AG20443 (cell line): ENCODE results near the gene DNER.

Experiments used
- DNase-seq: peaks from one replicate; pipeline ENCODE4 v3.0.0; 2012; ENCODE audit warnings: low spot score, mixed read lengths

DNER gene

GRCh38 chr2:229486673-229487072 lies 227.7 kb downstream of the DNER start:
- no peak for DNase-seq

- DNase-seq, result no peak
These were observed 228.5 kb downstream of the DNER start for GRCh38 chr2:229485857-229486256.

GRCh38 chr2:229477269-229477755 lies 237.0 kb downstream of the DNER start:
- no peak for DNase-seq

DNA sequence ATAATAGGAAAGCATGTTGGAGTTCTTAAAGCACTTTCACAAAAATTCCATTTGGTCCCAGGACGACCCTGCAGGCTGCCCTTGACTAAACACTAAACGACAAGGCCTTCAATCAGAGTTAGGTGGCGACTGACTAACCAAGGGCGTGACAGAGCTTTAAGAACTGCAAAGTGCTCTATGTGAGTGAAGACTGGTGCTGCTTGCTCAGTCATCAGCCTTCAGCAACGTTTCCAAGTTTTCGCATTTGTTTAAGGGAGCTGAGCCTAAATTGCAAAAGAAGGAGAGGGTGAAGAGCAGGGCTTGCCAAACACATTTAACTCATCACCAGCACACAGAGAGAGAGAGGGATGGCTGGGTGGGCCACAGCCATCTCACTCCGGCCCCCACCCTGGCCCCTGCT lies 238.6 kb downstream of the DNER start:
- DNase-seq, result no peak

DNA sequence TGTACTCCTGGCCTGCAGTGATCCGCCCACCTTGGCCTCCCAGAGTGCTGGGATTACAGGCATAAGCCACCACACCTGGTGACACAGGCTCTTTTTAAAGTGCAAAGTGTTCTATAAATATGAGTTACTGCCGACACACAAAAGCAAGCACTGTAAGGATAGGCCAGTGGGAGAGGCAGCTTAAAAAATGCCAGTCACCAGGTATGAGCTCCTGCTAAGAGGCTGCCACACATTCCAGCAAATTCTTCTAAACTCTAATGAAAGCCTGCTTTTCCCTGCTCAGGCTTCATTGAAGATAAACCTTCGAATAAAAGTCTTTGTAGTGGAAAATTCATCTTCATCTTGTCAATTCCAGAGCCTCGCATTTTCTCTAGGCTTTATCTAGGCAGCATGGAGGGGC lies 240.2 kb downstream of the DNER start:
- DNase-seq, result no peak

DNA sequence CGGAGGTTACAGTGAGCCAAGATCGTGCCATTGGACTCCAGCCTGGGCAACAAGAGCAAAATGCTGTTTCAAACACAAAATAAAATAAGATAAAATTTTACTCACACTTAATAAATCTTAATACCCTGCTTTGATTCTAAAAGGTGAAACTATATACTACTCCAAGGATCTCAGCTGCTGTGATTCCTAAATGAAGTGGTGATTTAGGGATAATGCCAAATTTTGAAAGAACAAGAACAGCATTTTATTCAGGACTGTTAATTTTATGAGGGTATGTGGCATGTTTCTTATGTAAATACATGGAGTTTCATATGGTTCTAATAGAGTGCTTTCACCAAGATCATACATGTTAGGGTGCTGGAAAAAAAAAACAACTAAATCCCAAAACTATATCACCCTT lies 243.6 kb downstream of the DNER start:
- DNase-seq, result no peak

- no peak for DNase-seq
These were observed 246.6 kb downstream of the DNER start for GRCh38 chr2:229467783-229468182.

DNA sequence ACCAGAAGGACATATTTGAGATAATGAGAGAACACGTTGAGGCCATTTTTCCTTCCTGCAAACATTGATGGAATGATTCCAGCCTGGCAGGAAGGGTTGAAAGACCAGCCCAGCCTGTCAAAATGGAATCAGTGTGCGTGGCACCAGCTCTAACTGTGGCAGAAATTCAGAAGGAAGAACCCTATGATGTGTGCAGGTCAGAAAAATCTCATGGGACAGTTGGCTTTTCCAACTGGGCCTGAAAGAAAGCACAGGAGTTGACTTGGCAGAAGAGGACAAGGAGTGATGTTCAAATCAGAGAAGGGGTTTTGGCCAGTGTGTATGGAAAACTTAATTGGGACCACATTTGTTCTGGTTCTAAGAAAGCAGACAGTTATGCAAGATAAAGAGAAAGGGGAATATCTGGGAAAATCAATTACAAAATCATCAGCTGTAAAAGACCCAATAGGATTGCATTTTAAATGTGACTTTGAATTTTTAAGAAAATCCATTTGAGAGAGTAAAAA lies 250.5 kb downstream of the DNER start:
- DNase-seq, result no peak

DNA sequence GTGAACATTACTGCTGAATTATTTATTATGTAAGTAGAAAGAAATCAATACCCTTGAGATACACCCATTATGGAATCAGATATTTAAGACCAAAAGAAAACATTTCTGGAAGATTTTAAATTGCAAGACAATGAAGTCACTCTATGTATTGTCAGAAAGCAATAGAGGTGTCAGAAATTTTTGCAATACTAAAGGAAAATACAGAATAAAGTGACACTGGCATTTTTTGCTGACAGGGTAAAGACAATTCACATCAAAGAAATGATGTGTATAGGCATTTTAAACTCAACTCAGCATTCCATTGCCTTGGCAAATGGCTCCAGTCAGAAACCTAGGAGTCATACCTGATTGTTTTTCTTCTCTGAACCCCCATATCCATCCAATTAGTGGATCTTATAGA lies 252.2 kb downstream of the DNER start:
- no peak for DNase-seq

GRCh38 chr2:229456091-229456490 lies 258.3 kb downstream of the DNER start:
- no peak for DNase-seq

- peak; percentile 41 for DNase-seq
These were observed 259.3 kb downstream of the DNER start for GRCh38 chr2:229454934-229455631.

DNA sequence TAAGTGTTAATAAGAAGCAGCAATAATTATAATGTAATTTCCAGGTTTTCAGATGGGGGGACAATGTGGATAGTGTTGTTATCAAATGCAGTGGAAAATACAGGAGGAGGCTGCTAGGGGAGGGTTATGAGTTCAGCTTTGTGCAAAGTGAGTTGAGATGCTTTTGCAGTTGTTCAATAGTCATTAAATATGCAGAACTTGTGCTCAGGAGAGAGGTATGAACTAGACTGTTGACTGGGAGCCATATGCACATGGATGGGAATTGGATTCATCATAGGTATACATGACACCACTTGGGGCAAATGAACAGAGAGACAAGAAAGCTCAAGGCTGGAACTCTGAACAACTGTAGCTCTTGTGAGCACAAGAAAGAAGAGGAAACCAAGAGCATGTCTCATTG lies 261.1 kb downstream of the DNER start:
- no peak for DNase-seq

DNA sequence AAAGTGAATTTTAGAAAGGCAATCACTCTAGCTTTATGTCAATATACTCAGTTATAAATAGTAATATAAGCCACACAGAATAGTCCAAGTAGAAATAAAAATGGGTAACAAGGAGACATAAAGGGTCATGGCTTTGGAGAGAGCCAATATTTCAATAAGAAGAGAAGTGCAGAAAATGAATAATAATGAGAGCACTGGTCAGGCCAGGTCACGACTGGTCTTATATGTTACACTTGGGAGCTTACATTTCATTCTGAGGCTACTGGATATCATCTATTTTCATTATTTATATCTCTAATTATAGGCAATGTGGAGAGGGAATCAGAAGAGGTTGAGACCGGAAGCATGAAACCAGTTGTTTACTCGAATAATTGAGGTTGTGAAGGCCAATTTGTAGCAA lies 262.5 kb downstream of the DNER start:
- DNase-seq, result no peak

- no peak for DNase-seq
These were observed 267.1 kb downstream of the DNER start for GRCh38 chr2:229447227-229447626.

DNA sequence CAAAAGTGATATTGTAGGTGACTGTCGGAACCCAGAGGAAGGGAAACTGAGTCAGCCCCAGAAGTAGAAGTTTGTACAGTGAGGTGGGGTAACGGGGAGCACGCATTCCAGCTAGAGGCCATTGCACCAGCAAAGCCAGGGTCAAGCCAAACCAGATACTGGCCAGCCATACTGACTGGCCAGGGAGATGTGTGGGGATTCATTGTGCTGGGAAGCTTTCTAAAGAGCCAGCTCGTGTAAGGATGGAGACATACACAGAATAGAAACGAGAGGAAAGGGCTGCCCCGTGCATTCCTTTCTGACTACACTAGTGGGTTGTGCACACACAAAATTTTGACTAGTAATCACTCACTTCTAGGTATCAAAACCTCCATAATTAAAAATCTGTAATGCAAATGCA lies 268.0 kb downstream of the DNER start:
- DNase-seq, result no peak

GRCh38 chr2:229445501-229446211 lies 268.7 kb downstream of the DNER start:
- peak; percentile 43 for DNase-seq

DNA sequence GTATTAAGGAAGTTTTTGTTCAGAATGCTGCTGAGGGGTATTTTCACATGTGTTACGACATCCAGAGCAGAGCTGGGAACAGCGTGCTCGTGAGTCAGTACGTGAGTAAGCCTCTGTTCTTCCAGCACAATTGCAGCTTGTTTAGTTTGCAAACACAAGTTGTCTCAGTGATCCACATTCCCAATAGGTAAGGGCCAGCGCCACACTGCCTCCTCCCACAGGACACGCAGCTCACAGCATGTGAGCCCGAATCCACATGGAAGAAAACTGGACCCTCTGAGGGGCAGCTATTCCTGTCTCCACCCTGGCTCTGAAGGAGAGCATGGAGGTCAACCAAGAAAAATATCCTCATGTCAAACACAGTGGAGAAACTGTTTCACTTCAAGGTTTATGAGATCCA lies 269.3 kb downstream of the DNER start:
- peak; percentile 85 for DNase-seq

GRCh38 chr2:229443546-229444268 lies 270.6 kb downstream of the DNER start:
- DNase-seq, result no peak

GRCh38 chr2:229443141-229443540 lies 271.2 kb downstream of the DNER start:
- no peak for DNase-seq

DNA sequence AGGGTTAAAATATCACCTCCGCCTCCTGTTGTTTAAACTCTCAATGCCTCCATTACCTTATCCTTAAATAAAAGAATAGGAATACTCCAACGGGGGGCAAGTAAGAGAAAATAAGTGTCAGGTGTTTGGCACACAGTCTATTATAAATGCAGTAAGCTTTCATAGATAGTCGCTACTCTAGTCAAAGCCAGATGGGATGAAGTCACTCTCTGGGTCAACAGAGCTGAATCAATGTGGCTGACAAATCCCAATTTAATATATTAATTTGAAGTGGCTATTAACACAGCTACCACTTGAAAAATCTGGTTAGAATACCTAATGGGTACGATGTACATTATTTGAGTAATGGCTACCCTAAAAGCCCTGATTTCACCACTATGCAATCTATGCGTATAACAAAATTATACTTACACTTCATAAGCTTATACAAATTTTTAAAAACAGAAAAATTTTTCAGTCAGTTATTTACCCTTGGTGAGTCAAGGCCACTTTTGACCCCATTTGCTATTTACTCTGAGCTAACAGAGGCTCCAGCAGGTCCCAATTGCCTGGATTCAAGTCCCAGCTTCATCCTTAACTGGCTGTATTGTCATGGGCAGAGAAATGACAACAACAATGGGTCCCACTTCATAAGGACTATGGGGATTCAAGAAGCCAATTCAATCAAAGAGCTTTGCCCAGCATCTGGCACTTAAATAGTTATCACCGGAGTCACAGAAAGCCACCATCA lies 275.8 kb downstream of the DNER start:
- DNase-seq, result no peak

GRCh38 chr2:229437467-229437866 lies 276.9 kb downstream of the DNER start:
- DNase-seq, result no peak

- no peak for DNase-seq
These were observed 280.2 kb downstream of the DNER start for GRCh38 chr2:229434187-229434586.
